C4-2B (cell line): ENCODE measurements around the gene KCNMA1.

Source experiments
- ZFX ChIP-seq: fragments of 450-650 bp; IDR thresholded peaks from 2 replicates; pipeline ENCODE4 v1.6.1; 2017
- TF ChIP-seq, protein P1 (sequence below): fragments of 450-650 bp; conservative IDR thresholded peaks from 2 replicates; pipeline ENCODE4 v1.5.1; 2017; ENCODE audit warnings: mild to moderate bottlenecking

DNA sequence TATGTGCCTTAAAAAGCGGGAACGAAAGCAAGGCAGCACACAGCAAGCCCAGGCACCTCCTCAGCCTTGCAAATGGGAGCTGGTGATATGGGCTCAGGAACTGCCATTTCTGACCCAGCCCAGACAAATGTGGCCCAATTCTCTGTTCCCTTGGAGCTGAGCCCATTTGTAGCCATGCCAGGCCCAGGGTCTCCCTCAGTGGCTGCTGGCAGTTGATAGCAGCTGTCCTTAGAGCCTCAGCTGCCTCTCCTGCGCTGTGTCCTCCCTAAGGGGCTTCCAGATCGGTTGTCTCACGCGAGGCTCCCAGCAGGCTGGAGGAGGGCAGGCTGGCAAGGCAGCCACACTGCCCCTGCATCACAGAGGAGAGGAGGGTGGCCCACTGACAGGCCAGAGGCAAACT is 275.8 kb downstream of the KCNMA1 start:
- TF ChIP-seq, protein P1, sequence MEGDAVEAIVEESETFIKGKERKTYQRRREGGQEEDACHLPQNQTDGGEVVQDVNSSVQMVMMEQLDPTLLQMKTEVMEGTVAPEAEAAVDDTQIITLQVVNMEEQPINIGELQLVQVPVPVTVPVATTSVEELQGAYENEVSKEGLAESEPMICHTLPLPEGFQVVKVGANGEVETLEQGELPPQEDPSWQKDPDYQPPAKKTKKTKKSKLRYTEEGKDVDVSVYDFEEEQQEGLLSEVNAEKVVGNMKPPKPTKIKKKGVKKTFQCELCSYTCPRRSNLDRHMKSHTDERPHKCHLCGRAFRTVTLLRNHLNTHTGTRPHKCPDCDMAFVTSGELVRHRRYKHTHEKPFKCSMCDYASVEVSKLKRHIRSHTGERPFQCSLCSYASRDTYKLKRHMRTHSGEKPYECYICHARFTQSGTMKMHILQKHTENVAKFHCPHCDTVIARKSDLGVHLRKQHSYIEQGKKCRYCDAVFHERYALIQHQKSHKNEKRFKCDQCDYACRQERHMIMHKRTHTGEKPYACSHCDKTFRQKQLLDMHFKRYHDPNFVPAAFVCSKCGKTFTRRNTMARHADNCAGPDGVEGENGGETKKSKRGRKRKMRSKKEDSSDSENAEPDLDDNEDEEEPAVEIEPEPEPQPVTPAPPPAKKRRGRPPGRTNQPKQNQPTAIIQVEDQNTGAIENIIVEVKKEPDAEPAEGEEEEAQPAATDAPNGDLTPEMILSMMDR = no peak
- TF ChIP-seq ZFX = no peak
